Globus pallidus (tissue), 1 donor: ENCODE results near the gene ATP8B3.

ENCODE experiments used
- DNase-seq: peaks from one replicate; pipeline ENCODE4 v3.0.0-alpha.2; 2015; ENCODE audit warnings: low spot score

ATP8B3 gene

DNA sequence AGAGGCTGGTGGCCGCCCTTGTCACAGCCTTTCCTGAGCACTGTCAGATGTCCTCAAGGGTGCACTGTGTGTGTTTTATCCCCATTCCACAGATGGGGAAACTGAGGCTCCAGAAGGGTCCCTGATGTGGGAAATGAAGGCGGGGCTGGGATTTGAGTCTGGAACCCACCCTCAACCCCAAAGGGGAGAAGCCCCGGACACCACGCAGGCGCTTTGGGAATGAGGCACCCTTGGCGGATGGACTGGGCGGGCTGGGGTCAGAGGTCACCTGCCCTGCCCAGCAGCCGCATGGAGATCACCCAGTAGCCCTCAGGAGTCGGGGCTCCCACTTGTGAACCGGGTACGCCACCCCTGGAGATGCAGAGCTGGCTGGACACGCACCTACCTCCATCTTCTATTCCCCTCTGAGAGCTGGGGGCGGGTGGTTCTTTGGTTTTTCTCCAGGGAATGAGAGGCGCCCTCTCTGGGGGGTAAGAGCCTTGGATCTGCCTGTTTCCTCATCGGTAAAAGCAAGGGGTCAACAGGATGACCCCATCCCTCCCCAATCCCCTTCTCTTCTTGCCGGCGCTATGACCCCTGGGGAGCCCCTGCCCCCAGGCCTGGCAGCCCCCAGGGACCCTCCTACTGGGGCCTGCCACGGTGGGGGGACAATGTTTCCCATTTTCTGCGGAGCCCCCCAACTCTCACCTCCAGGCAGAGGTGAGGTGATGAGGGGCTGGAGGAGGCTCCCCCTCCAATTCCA, 67.1 kb downstream of the ATP8B3 start:
- no peak for DNase-seq

DNA sequence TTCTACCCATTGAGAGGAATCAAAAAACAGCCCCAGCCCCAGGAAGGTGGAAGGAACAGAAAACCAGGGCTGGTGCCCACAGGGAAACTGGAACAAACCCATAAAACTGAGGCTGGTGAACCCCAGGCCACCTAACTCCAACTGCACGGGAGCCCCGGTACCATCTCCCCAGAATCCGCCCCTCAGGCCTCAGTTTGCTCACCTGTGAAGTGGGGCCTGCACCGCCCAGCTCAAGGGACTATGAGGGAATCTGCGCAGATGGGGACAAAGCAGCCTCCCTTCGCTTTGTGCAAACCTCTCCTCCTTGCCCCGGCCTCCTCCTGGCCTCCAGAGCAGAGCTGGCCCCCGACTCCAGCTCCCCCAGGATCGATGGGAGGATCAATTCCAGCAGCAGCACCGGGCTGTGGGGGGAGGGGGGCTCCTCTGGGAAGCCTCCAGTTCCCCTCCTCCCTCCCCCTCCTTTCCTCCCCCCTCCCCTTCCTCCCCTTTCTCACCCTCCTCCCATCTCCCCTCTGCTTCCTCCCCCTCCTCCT, 67.9 kb downstream of the ATP8B3 start:
- no peak for DNase-seq

DNA sequence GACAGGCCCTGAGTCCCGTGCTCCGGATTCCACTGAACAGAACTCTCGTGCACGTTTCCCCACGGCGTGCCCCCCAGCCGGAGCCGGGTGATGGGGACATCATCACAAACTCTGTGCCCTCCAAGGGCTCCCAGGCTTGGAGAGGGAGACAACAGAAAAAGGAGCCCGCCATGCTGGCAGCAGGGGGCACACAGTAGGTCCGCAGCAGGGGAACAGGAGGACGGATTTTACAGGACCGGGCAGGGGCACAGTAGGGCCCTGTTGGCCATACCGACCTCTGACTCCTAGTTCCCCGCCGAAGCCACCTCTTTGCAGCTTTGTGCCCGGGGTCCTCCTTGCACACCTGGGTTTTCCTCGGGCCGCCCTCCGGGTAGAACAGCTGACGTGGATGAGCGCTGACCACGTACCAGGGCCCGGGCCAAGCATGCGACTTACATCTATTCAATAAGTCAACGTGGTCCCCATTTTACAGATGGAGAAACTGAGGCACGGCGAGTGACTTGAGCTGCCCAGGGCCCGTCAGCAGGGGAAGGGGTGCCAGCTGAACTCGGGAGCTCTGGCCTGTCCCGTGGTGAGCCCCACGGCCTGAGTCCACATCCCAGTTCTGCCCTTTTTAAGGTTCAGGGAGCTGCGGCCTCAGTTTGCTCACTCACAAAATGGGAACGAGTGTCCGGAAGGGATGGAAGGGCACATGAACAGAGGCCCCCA, 68.9 kb downstream of the ATP8B3 start:
- no peak for DNase-seq

DNA sequence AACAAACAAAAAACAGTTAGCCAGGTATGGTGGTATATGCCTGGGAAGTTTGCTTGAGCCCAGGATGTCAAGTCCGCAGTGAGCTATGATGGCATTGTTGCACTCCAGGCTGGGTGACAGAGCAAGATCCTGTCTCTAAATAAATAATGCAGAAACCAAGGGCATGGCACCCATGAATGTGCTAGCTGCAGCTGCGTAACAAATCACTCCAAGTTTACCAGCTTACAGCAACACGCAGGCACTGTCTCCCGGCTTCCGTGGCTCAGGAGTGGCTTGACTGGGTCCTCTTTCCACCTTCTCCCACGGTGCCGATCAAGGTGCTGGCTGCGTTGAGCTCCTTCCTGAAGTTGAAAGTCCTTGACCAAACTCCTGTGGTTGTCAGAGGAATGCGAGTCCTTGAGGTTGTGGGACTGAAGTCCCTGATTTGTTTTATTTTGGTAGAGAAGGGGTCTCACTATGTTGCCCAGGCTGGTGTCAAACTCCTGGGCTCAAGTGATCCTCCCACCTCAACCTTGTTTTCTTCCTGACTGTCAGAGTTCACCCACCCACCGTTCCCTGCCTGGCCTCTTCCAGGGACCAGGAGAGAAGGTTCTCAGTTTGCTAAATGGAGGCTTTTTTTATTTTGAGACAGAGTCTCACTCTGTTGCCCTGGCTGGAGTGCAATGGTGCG, 72.0 kb downstream of the ATP8B3 start:
- no peak for DNase-seq

DNA sequence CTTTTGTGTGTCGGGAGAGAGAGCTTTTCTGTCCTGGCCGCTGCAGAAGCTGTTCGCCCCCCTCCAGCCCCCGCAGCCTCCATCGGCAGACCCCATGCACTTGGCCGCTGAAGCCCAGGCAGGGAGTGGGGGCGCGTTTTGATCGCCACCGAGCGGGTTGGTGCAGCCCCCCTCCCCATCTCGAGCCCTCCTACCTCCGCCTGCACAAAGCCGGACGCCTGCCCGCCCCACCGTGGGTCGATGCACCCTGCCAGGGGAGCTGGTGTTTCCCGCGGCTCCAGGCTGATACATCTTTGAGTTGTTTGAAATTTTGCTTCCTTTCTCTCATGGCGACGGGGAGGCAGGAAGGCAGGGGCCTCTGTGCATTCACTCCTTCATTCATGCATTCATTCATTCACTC, 75.1 kb downstream of the ATP8B3 start:
- no peak for DNase-seq

DNA sequence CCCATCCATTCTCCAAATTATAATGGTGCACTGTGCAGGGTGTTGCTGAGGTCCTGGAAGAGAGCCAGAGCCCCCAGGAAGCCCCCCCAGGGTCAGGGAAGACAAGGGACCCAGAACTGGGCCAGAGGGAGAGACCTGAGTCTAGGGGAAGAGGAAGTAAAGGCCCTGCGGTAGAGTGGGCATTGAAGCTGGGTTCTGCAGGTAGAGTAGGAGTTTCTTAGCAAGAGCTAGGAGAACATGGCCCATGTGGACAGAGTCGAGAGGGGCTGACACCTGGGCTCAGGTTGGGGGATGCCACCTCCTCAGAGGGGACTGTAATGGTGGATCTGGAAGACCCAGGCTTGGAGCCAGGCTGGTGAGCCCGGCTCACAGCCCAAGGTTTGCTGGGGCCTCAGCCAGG, 75.8 kb downstream of the ATP8B3 start:
- no peak for DNase-seq

DNA sequence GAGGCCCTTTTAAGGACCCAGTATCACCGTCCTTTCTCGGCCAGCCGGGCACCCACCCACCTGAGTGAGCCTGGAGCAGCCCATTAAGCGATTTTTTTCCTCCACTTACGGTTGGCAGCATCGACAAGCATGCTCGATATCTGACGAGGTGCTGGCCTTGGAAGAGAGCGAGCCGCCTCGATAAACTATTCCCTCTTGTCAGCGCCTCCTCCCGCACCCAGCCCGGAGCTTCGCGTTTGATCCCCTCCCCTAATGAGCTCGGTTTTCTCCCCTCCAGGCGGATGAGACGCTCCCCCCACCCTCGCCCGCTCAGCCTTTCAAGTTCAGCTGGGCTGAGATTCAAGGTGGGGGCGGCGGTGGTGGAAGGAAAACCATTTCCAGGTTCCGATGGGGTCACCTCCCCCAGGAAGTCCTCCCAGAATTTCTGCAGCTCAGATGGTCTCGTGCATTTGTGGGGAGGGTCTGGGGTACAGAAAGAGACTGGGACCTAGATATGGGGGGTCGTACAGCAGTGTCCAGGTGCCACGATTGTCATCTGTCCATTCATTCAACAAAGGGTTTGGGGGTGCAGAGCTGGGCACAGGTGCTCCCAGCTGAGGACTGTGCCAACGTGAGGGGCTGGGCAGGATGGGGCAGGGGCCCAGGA, 77.6 kb downstream of the ATP8B3 start:
- no peak for DNase-seq
